GM23338 (cell line): ENCODE data around the gene NELFB. TPM values are rescaled to one million over a fixed set of nuclear protein-coding genes. Genes with fewer than 3 reads are reported as not detected.

Experiments
- ATAC-seq: fragments of 200-7000 bp; cut with Tn5 transposase; 3 replicates; pipeline ENCODE4 v1.9.1; 2020
- DNase-seq: peaks from one replicate; pipeline ENCODE4 v3.0.0-alpha.2; 2015; ENCODE audit warnings: low spot score
- H2AFZ ChIP-seq: fragments of 200-600 bp; sonication (generic); 2 replicates; pipeline ENCODE4 v1.8.0; 2016; ENCODE audit warnings: antibody characterized with exemption, mild to moderate bottlenecking, moderate library complexity
- H3F3A ChIP-seq: fragments of 200-600 bp; sonication (generic); replicated peaks from 2 replicates; pipeline ENCODE4 v1.8.0; 2017; ENCODE audit warnings: antibody characterized with exemption, mixed run types, low read depth
- H3K27ac ChIP-seq: fragments of 200-600 bp; sonication (generic); 2 replicates; pipeline ENCODE4 v1.6.1; 2016; ENCODE audit warnings: low read depth
- H3K27me3 ChIP-seq: fragments of 200-600 bp; sonication (generic); 2 replicates; pipeline ENCODE4 v1.8.0; 2016; ENCODE audit warnings: mild to moderate bottlenecking, mixed run types, moderate library complexity; ENCODE audit not compliant: insufficient read depth
- H3K36me3 ChIP-seq: fragments of 200-600 bp; sonication (generic); 2 replicates; pipeline ENCODE4 v1.8.0; 2016; ENCODE audit warnings: mild to moderate bottlenecking; ENCODE audit not compliant: insufficient read depth
- H3K4me1 ChIP-seq: fragments of 200-600 bp; sonication (generic); 2 replicates; pipeline ENCODE4 v1.8.0; 2016; ENCODE audit warnings: mild to moderate bottlenecking, moderate library complexity; ENCODE audit not compliant: insufficient read depth
- H3K4me2 ChIP-seq: fragments of 200-600 bp; sonication (generic); 2 replicates; pipeline ENCODE4 v1.7.1; 2017; ENCODE audit warnings: mixed run types
- H3K4me3 ChIP-seq: fragments of 200-600 bp; sonication (generic); 2 replicates; pipeline ENCODE4 v1.6.1; 2016; ENCODE audit warnings: mixed run types
- H3K79me2 ChIP-seq: fragments of 200-600 bp; sonication (generic); replicated peaks from 2 replicates; pipeline ENCODE4 v1.8.0; 2017; ENCODE audit warnings: mild to moderate bottlenecking; ENCODE audit not compliant: insufficient read depth
- H3K9me2 ChIP-seq: fragments of 200-600 bp; sonication (generic); 2 replicates; pipeline ENCODE4 v1.8.0; 2017; ENCODE audit not compliant: insufficient read depth
- H4K20me1 ChIP-seq: fragments of 200-600 bp; sonication (generic); replicated peaks from 2 replicates; pipeline ENCODE4 v1.8.0; 2017; ENCODE audit warnings: mild to moderate bottlenecking; ENCODE audit not compliant: insufficient read depth
- H3K27ac Mint-ChIP-seq: 2 replicates; pipeline ENCODE4 v1.8.0; 2020; ENCODE audit warnings: inconsistent platforms, mild to moderate bottlenecking, moderate library complexity, mixed read lengths
- H3K27me3 Mint-ChIP-seq: 3 replicates; pipeline ENCODE4 v1.8.0; 2022; ENCODE audit warnings: low read depth, mild to moderate bottlenecking, moderate library complexity, mixed read lengths, inconsistent platforms; ENCODE audit not compliant: insufficient read depth, poor library complexity
- H3K36me3 Mint-ChIP-seq: 3 replicates; pipeline ENCODE4 v1.8.0; 2021; ENCODE audit warnings: low read depth, mild to moderate bottlenecking, inconsistent platforms, moderate library complexity, mixed read lengths
- H3K4me1 Mint-ChIP-seq: 3 replicates; pipeline ENCODE4 v1.8.0; 2020; ENCODE audit warnings: mild to moderate bottlenecking, inconsistent platforms, mixed read lengths
- H3K4me3 Mint-ChIP-seq: 3 replicates; pipeline ENCODE4 v1.8.0; 2021; ENCODE audit warnings: moderate library complexity, mild to moderate bottlenecking, inconsistent platforms, mixed read lengths
- H3K9me3 Mint-ChIP-seq: 3 replicates; pipeline ENCODE4 v1.8.0; 2020; ENCODE audit warnings: moderate library complexity, mild to moderate bottlenecking, inconsistent platforms, mixed read lengths
- CREB1 ChIP-seq: fragments of 250-450 bp; sonication (Bioruptor Pico); IDR thresholded peaks from 2 replicates; pipeline ENCODE4 v1.5.0; 2020; ENCODE audit warnings: low read depth, mild to moderate bottlenecking, moderate library complexity
- EZH2 ChIP-seq: fragments of 200-600 bp; sonication (generic); IDR thresholded peaks from one replicate; pipeline ENCODE4 v1.8.0; 2017; ENCODE audit warnings: antibody characterized with exemption, mild to moderate bottlenecking, low read depth; ENCODE audit not compliant: unreplicated experiment
- EZH2phosphoT487 ChIP-seq: fragments of 200-600 bp; sonication (generic); IDR thresholded peaks from one replicate; pipeline ENCODE4 v1.8.1; 2018; ENCODE audit warnings: antibody characterized with exemption; ENCODE audit not compliant: unreplicated experiment
- POLR2AphosphoS5 ChIP-seq: IDR thresholded peaks from 2 replicates; pipeline ENCODE4 v1.6.1; 2016; ENCODE audit warnings: antibody characterized with exemption, low read depth
- REST ChIP-seq: IDR thresholded peaks from one replicate; pipeline ENCODE4 v1.6.1; 2018; ENCODE audit warnings: antibody characterized with exemption; ENCODE audit not compliant: unreplicated experiment
- STAT1 ChIP-seq: IDR thresholded peaks from one replicate; pipeline ENCODE4 v1.6.1; 2016; ENCODE audit warnings: antibody characterized with exemption; ENCODE audit not compliant: unreplicated experiment
- ZNF331 ChIP-seq: fragments of 250-450 bp; sonication (Bioruptor Pico); IDR thresholded peaks from 2 replicates; pipeline ENCODE4 v1.5.0; 2020; ENCODE audit warnings: low read depth, mild to moderate bottlenecking, moderate library complexity
- ZNF462 ChIP-seq: fragments of 250-450 bp; sonication (Bioruptor Pico); IDR thresholded peaks from 2 replicates; pipeline ENCODE4 v1.5.0; 2020; ENCODE audit warnings: mild to moderate bottlenecking, moderate library complexity
- polyA plus RNA-seq: library from polyadenylated mRNA; unstranded; fragments of >200 nt; fragmentation: Nextera tagmentation; extraction: Ambion mirVana; gene quantifications from 2 replicates; pipeline ENCODE4 v1.2.1, GENCODE V29; 2016
- total RNA-seq: library from RNA; depleted of rRNA; stranded (reverse); fragments of >200 nt; shearing (Covaris generic); gene quantifications from 2 replicates; pipeline ENCODE4 v1.2.3, GENCODE V29; 2014
- TF ChIP-seq, protein P1 (sequence below): IDR thresholded peaks from 2 replicates; pipeline ENCODE4 v1.6.1; 2016; ENCODE audit warnings: antibody characterized with exemption

NELFB gene
- total and polyA plus RNA-seq, 2 experiments from 2014 or later = 30.0 to 97.3 TPM

DNA sequence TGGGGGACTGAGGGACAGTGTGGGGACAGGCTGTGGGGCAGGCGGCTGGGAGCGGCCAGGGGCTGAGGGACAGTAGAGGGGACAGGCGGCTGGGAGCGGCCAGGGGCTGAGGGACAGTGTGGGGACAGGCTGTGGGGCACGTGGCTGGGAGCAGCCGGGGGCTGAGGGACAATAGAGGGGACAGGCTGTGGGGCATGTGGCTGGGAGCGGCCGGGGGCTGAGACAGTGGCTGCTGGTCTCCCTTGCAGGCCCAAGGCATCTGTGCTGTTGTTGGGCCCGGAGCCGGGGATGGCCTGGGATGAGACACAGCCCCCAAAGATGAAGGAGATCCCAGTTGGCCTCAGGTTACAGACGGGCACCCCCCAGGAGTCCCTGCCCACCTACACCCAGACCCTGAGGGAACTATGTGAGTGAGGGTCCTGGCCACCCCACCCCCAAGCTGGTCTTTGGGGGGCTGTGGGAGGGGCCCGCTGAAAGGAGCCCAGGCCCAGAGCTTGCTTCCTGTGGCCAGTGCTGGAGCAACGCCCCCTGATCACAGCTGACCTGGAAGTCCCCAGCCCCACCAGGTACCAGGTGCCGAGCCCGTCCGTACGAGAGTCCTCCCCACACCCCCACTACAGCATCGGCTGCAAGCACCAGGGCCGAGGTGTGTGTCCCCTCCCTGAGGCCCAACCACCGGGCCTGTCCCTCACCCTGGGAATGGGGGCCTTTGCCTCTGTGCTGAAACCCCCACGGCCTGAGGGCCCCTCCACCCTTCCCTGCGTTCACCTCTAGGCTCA, 3.4 kb upstream of the NELFB start (continued):
- TF ChIP-seq, protein P1, sequence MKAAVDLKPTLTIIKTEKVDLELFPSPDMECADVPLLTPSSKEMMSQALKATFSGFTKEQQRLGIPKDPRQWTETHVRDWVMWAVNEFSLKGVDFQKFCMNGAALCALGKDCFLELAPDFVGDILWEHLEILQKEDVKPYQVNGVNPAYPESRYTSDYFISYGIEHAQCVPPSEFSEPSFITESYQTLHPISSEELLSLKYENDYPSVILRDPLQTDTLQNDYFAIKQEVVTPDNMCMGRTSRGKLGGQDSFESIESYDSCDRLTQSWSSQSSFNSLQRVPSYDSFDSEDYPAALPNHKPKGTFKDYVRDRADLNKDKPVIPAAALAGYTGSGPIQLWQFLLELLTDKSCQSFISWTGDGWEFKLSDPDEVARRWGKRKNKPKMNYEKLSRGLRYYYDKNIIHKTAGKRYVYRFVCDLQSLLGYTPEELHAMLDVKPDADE = no peak
- TF ChIP-seq CREB1 (CRISPR knock-in tag) = no peak

DNA sequence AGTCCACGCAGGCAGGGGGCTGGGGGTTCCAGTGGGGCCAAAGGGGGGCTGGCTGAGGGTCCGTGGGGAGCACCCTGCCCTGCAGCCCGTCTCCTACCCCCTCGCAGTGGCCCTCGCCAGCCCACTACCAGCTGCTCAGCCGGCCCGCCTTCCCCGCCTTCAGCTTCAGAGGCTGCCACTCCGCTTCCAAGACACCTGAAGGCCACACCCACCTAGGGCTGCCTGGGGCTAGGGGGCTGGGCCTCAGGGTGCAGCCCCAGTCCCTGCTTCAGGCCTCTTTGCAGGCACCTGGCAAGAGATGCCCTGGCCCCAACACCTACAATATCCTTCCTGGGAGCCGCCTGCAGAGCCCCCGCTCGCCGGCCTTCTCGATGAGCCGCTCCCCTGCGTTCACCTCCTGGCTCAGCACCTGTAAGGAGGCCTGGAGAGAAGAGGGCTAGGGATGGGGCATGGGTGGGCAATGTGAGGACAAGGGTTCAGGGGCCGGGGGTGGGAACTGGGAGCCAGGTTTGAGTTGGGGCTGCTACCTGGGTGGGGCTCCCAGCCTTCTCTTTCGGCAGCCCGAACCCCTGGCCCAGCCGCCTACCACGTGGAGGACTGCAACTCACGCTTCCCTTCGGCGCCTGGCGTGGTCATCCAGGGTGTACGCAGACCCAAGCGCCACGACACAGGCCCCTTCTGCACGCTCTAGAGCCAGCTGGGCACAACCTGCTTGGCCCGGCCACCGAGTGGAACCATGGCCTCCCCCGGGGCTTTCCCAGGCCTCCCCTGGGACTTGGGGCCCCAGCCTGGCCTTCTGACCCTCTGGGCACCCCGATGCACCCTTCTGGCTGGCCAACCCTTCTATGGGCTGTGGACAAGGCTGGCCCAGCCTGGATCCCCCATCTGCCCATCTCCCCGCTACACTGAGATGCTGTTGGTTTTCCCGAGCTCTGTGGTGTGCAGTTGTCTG, 2.3 kb upstream of the NELFB start:
- no peaks in the 10 kb centered on the region; the same call in 1 of the 2 replicates for H4K20me1 ChIP-seq
- DNase-seq (peak; percentile 60), ATAC-seq (peak; percentile 68)
- no peak overlapping the region for H2AFZ ChIP-seq
- no peak overlapping the region for H3K4me2 ChIP-seq
- no peaks in the 10 kb centered on the region; the same call in 1 of the 2 replicates for H3K36me3 ChIP-seq
- H3K4me1 Mint-ChIP-seq = peaks cover 11% of the 10 kb centered on the region
- peaks cover 21% of the 10 kb centered on the region for H3K27me3 Mint-ChIP-seq
- H3K4me3 ChIP-seq = no peak overlapping the region
- H3K79me2 ChIP-seq = peaks cover 20% of the 10 kb centered on the region
- H3K9me3 Mint-ChIP-seq = no peaks in the 10 kb centered on the region
- no peak overlapping the region for H3K27ac ChIP-seq
- peaks cover 4% of the 10 kb centered on the region; the same call in 1 of the 2 replicates for H3K27me3 ChIP-seq
- H3K4me3 Mint-ChIP-seq = no peak overlapping the region; the same call in 2 of the 3 replicates
- no peak overlapping the region for H3K27ac Mint-ChIP-seq
- no peaks in the 10 kb centered on the region for H3K9me2 ChIP-seq
- peaks cover 5% of the 10 kb centered on the region for H3F3A ChIP-seq
- peaks cover 8% of the 10 kb centered on the region; the same call in 2 of the 3 replicates for H3K36me3 Mint-ChIP-seq
- H3K4me1 ChIP-seq = peaks cover 13% of the 10 kb centered on the region; the same call in 1 of the 2 replicates
- TF ChIP-seq EZH2phosphoT487 (no peak), EZH2 (no peak), REST (no peak), STAT1 (no peak), POLR2AphosphoS5 (no peak), ZNF331 (CRISPR knock-in tag) (no peak), CREB1 (CRISPR knock-in tag) (no peak), ZNF462 (CRISPR knock-in tag) (no peak)
